Stomach smooth muscle (tissue), 2 donors: ENCODE data around the gene INMT.

Source experiments
- H3K27ac ChIP-seq: one replicate; pipeline ENCODE4 v1.7.0; 2013; ENCODE audit warnings: mild to moderate bottlenecking, low read length, inconsistent platforms
- H3K27me3 ChIP-seq, 2 donors: one replicate each; pipeline ENCODE4 v1.7.0; 2013; ENCODE audit warnings: low read length in 2 of 2; ENCODE audit not compliant: insufficient read depth in 2 of 2, control insufficient read depth in 1 of 2
- H3K36me3 ChIP-seq, 2 donors: one replicate each; pipeline ENCODE4 v1.7.0; 2013; ENCODE audit warnings: low read length in 2 of 2; ENCODE audit not compliant: control insufficient read depth in 2 of 2, insufficient read depth in 2 of 2
- H3K4me1 ChIP-seq: one replicate; pipeline ENCODE4 v1.7.0; 2013; ENCODE audit warnings: low read length; ENCODE audit not compliant: control insufficient read depth, insufficient read depth
- H3K4me3 ChIP-seq, 2 donors: one replicate each; pipeline ENCODE4 v1.7.0; 2013; ENCODE audit warnings: low read length in 2 of 2
- H3K9ac ChIP-seq, 2 donors: one replicate each; pipeline ENCODE4 v1.7.0; 2013; ENCODE audit warnings: low read length in 2 of 2, mild to moderate bottlenecking in 1 of 2
- H3K9me3 ChIP-seq, 2 donors: one replicate each; pipeline ENCODE4 v1.7.0; 2013; ENCODE audit warnings: low read length in 2 of 2; ENCODE audit not compliant: control insufficient read depth in 2 of 2
- donor health status: healthy.
- donor health status: Pancreatic carcinoma.

Gene INMT

GRCh38 chr7:30785786-30786185 is 33.9 kb downstream of the INMT start:
- Histone ChIP-seq H3K27ac (no peak overlapping the region), H3K4me1 (peaks cover 14% of the 10 kb centered on the region), H3K27me3 (no peaks in the 10 kb centered on the region), H3K4me3 (no peak overlapping the region), H3K9ac (no peak overlapping the region), H3K9me3 (no peaks in the 10 kb centered on the region), H3K36me3 (peaks cover 23 to 32% of the 10 kb centered on the region in 2 donors)

- no peak overlapping the region for H3K9ac ChIP-seq
- no peaks in the 10 kb centered on the region for H3K9me3 ChIP-seq
- no peak overlapping the region for H3K4me3 ChIP-seq
- no peak overlapping the region for H3K27ac ChIP-seq
- H3K27me3 ChIP-seq: no peaks in the 10 kb centered on the region
- H3K4me1 ChIP-seq: peaks cover 8% of the 10 kb centered on the region
- H3K36me3 ChIP-seq: peaks cover 23 to 41% of the 10 kb centered on the region in 2 donors
Measured at GRCh38 chr7:30787486-30787885, 35.6 kb downstream of the INMT start.

GRCh38 chr7:30788640-30789333 is 36.9 kb downstream of the INMT start:
- Histone ChIP-seq H3K27me3 (no peaks in the 10 kb centered on the region), H3K4me1 (peaks cover 8% of the 10 kb centered on the region), H3K36me3 (peaks cover 19 to 40% of the 10 kb centered on the region in 2 donors), H3K9me3 (no peaks in the 10 kb centered on the region), H3K9ac (no peak overlapping the region), H3K27ac (peak overlapping the region; percentile 49), H3K4me3 (no peak overlapping the region)

GRCh38 chr7:30789334-30789711 is 37.4 kb downstream of the INMT start:
- Histone ChIP-seq H3K9ac (no peak overlapping the region), H3K27ac (peak overlapping the region; percentile 49), H3K36me3 (peaks cover 19 to 38% of the 10 kb centered on the region in 2 donors), H3K4me1 (peaks cover 8% of the 10 kb centered on the region), H3K27me3 (no peaks in the 10 kb centered on the region), H3K9me3 (no peaks in the 10 kb centered on the region), H3K4me3 (no peak overlapping the region)

GRCh38 chr7:30790356-30790755 is 38.4 kb downstream of the INMT start:
- H3K4me1 ChIP-seq: peaks cover 14% of the 10 kb centered on the region
- no peak overlapping the region for H3K4me3 ChIP-seq
- no peak overlapping the region for H3K9ac ChIP-seq
- no peaks in the 10 kb centered on the region for H3K27me3 ChIP-seq
- H3K9me3 ChIP-seq: no peaks in the 10 kb centered on the region
- peaks cover 11 to 32% of the 10 kb centered on the region in 2 donors for H3K36me3 ChIP-seq
- H3K27ac ChIP-seq: no peak overlapping the region

- Histone ChIP-seq H3K36me3 (peaks cover 5 to 27% of the 10 kb centered on the region in 2 donors), H3K27me3 (no peaks in the 10 kb centered on the region), H3K27ac (no peak overlapping the region), H3K9ac (no peak overlapping the region), H3K4me1 (peaks cover 21% of the 10 kb centered on the region), H3K4me3 (no peak overlapping the region), H3K9me3 (no peaks in the 10 kb centered on the region)
Measured at GRCh38 chr7:30791114-30791513, 39.2 kb downstream of the INMT start.

GRCh38 chr7:30795161-30795948 is 43.4 kb downstream of the INMT start:
- Histone ChIP-seq H3K4me1 (peaks cover 50% of the 10 kb centered on the region), H3K9ac (peak overlapping the region in 1 of 2 donors; percentile 40)

GRCh38 chr7:30796105-30796869 is 44.4 kb downstream of the INMT start:
- Histone ChIP-seq H3K4me3 (no peak overlapping the region), H3K36me3 (peaks cover 5 to 11% of the 10 kb centered on the region in 2 donors), H3K9me3 (no peaks in the 10 kb centered on the region), H3K27me3 (no peaks in the 10 kb centered on the region), H3K9ac (peak overlapping the region in 1 of 2 donors; percentile 40), H3K4me1 (peaks cover 59% of the 10 kb centered on the region), H3K27ac (peak overlapping the region; percentile 70)

More at GRCh38 chr7:30795161-30795948, 43.4 kb downstream of the INMT start:
- no peaks in the 10 kb centered on the region for H3K27me3 ChIP-seq
- H3K36me3 ChIP-seq: peaks cover 5 to 16% of the 10 kb centered on the region in 2 donors
- H3K27ac ChIP-seq: peak overlapping the region; percentile 70
- H3K9me3 ChIP-seq: no peaks in the 10 kb centered on the region
- peak overlapping the region in 1 of 2 donors; percentile 15 for H3K4me3 ChIP-seq

GRCh38 chr7:30797176-30798040 is 45.5 kb downstream of the INMT start:
- peak overlapping the region; percentile 70 for H3K27ac ChIP-seq
- H3K36me3 ChIP-seq: peaks cover 0 to 7% of the 10 kb centered on the region in 2 donors
- H3K9ac ChIP-seq: peak overlapping the region in 1 of 2 donors; percentile 5
- no peak overlapping the region for H3K4me3 ChIP-seq
- peaks cover 62% of the 10 kb centered on the region for H3K4me1 ChIP-seq
- no peaks in the 10 kb centered on the region for H3K9me3 ChIP-seq
- no peaks in the 10 kb centered on the region for H3K27me3 ChIP-seq
